GM12878 (cell line): ENCODE data around the gene BNIP2.

Experiments used
- CTCF ChIP-seq, 3 experiments: IDR thresholded peaks in 2 of 3; conservative IDR thresholded peaks in 1 of 3; 2 replicates each; pipeline ENCODE4 v1.5.1; 2011; ENCODE audit warnings: low read depth in 3 of 3, low read length in 3 of 3, mild to moderate bottlenecking in 3 of 3, control low read depth in 2 of 3, moderate library complexity in 2 of 3, inconsistent platforms in 1 of 3, mixed read lengths in 1 of 3; ENCODE audit not compliant: control insufficient read depth in 2 of 3, insufficient read depth in 1 of 3; ENCODE audit errors: extremely low read depth in 1 of 3
- EGR1 ChIP-seq, 2 experiments: IDR thresholded peaks; 1 replicate in 1 of 2; 2 replicates in 1 of 2; pipeline ENCODE4 v1.6.1; 2011 to 2012; ENCODE audit warnings: low read depth in 2 of 2, low read length in 2 of 2, borderline replicate concordance in 1 of 2, mild to moderate bottlenecking in 1 of 2, moderate library complexity in 1 of 2
- ETV6 ChIP-seq, 2 experiments: fragments of 450-650 bp in 1 of 2; IDR thresholded peaks in 1 of 2; conservative IDR thresholded peaks in 1 of 2; 2 replicates each; pipeline ENCODE4 v1.6.1; 2014; ENCODE audit warnings: antibody characterized with exemption in 1 of 2, borderline replicate concordance in 1 of 2, low read depth in 1 of 2, mild to moderate bottlenecking in 1 of 2, moderate library complexity in 1 of 2
- EZH2 ChIP-seq: IDR thresholded peaks from 2 replicates; pipeline ENCODE4 v1.6.1; 2012; ENCODE audit warnings: low read depth, mild to moderate bottlenecking, control low read depth, inconsistent platforms, low read length, borderline replicate concordance; ENCODE audit not compliant: control insufficient read depth
- GATAD2B ChIP-seq: fragments of 450-650 bp; conservative IDR thresholded peaks from 2 replicates; pipeline ENCODE4 v1.6.1; 2017; ENCODE audit warnings: low read depth, mild to moderate bottlenecking, moderate library complexity
- HDAC2 ChIP-seq: fragments of 200-600 bp; sonication (generic); IDR thresholded peaks from 2 replicates; pipeline ENCODE4 v1.6.1; 2017
- IKZF1 ChIP-seq: fragments of 450-650 bp; conservative IDR thresholded peaks from 2 replicates; pipeline ENCODE4 v1.6.1; 2017; ENCODE audit warnings: antibody characterized with exemption, mild to moderate bottlenecking
- JUND ChIP-seq: IDR thresholded peaks from 2 replicates; pipeline ENCODE4 v1.6.1; 2012; ENCODE audit warnings: low read depth, mild to moderate bottlenecking, low read length, improper control_type of control experiment, moderate library complexity
- MAX ChIP-seq: IDR thresholded peaks from 2 replicates; pipeline ENCODE4 v1.6.1; 2012; ENCODE audit warnings: low read depth, low read length, improper control_type of control experiment
- NRF1 ChIP-seq: conservative IDR thresholded peaks from 2 replicates; pipeline ENCODE4 v1.6.1; 2011; ENCODE audit warnings: mild to moderate bottlenecking, low read depth, low read length, improper control_type of control experiment
- PAX8 ChIP-seq: fragments of 450-650 bp; IDR thresholded peaks from 2 replicates; pipeline ENCODE4 v1.6.1; 2017; ENCODE audit warnings: mild to moderate bottlenecking, moderate library complexity
- PML ChIP-seq: IDR thresholded peaks from 2 replicates; pipeline ENCODE4 v1.6.1; 2012; ENCODE audit warnings: low read length, inconsistent platforms
- REST ChIP-seq: IDR thresholded peaks from 2 replicates; pipeline ENCODE4 v1.6.1; 2012; ENCODE audit warnings: mild to moderate bottlenecking, low read depth, low read length

GRCh38 chr15:59644756-59645155 lies 44.4 kb downstream of the BNIP2 start:
- no peak for TF ChIP-seq JUND
- no peak for TF ChIP-seq IKZF1
- no peak for TF ChIP-seq PAX8
- TF ChIP-seq HDAC2, result no peak
- TF ChIP-seq PML, result no peak
- no peak for TF ChIP-seq NRF1
- no peak for TF ChIP-seq GATAD2B
- TF ChIP-seq EZH2, result no peak
- TF ChIP-seq CTCF (IDR thresholded peaks at IDR 0.05 in 2 of 3, conservative IDR thresholded peaks at IDR 0.05 in 1 of 3; ENCODE audit: control insufficient read depth in 2 of 3, extremely low read depth in 1 of 3, insufficient read depth in 1 of 3, low read depth in 3 of 3, low read length in 3 of 3), result no peak
- no peak for TF ChIP-seq MAX
- TF ChIP-seq ETV6 (conservative IDR thresholded peaks at IDR 0.05 in 1 of 2, IDR thresholded peaks at IDR 0.05 in 1 of 2; ENCODE audit: borderline replicate concordance in 1 of 2, low read depth in 1 of 2), result no peak
- TF ChIP-seq EGR1 (IDR thresholded peaks at IDR 0.05; ENCODE audit: borderline replicate concordance in 1 of 2, low read depth in 2 of 2, low read length in 2 of 2), result no peak
- TF ChIP-seq REST, result no peak
